DOHH2 (cell line): Measurements from ENCODE around the gene MMD.

Source experiments
- H3F3A ChIP-seq: fragments of 200-600 bp; sonication (generic), shearing (Covaris generic); 2 replicates; pipeline ENCODE4 v1.6.0; 2016; ENCODE audit warnings: antibody characterized with exemption, mild to moderate bottlenecking; ENCODE audit not compliant: control insufficient read depth, insufficient read depth
- H3K27ac ChIP-seq: fragments of 200-600 bp; sonication (generic); 2 replicates; pipeline ENCODE4 v1.5.1; 2014; ENCODE audit warnings: low read depth, mild to moderate bottlenecking, low read length, moderate library complexity
- H3K27me3 ChIP-seq: fragments of 200-600 bp; sonication (generic); 2 replicates; pipeline ENCODE4 v1.6.1; 2014; ENCODE audit warnings: mild to moderate bottlenecking, low read length, mixed read lengths; ENCODE audit not compliant: control insufficient read depth
- H3K36me3 ChIP-seq: fragments of 200-600 bp; sonication (generic); 2 replicates; pipeline ENCODE4 v1.6.1; 2014; ENCODE audit warnings: mild to moderate bottlenecking, low read length, moderate library complexity, mixed read lengths; ENCODE audit not compliant: control insufficient read depth
- H3K4me1 ChIP-seq: fragments of 200-600 bp; sonication (generic); 2 replicates; pipeline ENCODE4 v1.6.1; 2014; ENCODE audit warnings: mild to moderate bottlenecking, low read length, mixed read lengths; ENCODE audit not compliant: control insufficient read depth
- H3K4me2 ChIP-seq: fragments of 200-600 bp; sonication (generic); 2 replicates; pipeline ENCODE4 v1.6.0; 2014; ENCODE audit warnings: mild to moderate bottlenecking, low read length, moderate library complexity
- H3K4me3 ChIP-seq: fragments of 200-600 bp; sonication (generic); 2 replicates; pipeline ENCODE4 v1.5.1; 2014; ENCODE audit warnings: mild to moderate bottlenecking, low read length, mixed read lengths
- H3K79me2 ChIP-seq: fragments of 200-600 bp; sonication (generic); 2 replicates; pipeline ENCODE4 v1.6.1; 2014; ENCODE audit warnings: mild to moderate bottlenecking, low read length, mixed read lengths; ENCODE audit not compliant: control insufficient read depth
- H3K9me2 ChIP-seq: fragments of 200-600 bp; sonication (generic); replicated peaks from 2 replicates; pipeline ENCODE4 v1.6.1; 2014; ENCODE audit warnings: mild to moderate bottlenecking, low read length, mixed read lengths; ENCODE audit not compliant: control insufficient read depth
- H3K9me3 ChIP-seq: fragments of 200-600 bp; sonication (generic); 2 replicates; pipeline ENCODE4 v1.6.1; 2014; ENCODE audit warnings: antibody characterized with exemption, low read length, mixed read lengths; ENCODE audit not compliant: control insufficient read depth, insufficient read depth
- H4K20me1 ChIP-seq: fragments of 200-600 bp; sonication (generic); 2 replicates; pipeline ENCODE4 v1.6.0; 2014; ENCODE audit warnings: low read depth, mild to moderate bottlenecking, antibody characterized with exemption, low read length, moderate library complexity; ENCODE audit not compliant: control insufficient read depth, insufficient read depth
- CTCF ChIP-seq: fragments of 200-600 bp; sonication (generic); IDR thresholded peaks from one replicate; pipeline ENCODE4 v1.5.1; 2014; ENCODE audit warnings: antibody characterized with exemption, mild to moderate bottlenecking, low read depth, low read length; ENCODE audit not compliant: poor library complexity, severe bottlenecking
- EZH2phosphoT487 ChIP-seq: fragments of 200-600 bp; sonication (generic); IDR thresholded peaks from 2 replicates; pipeline ENCODE4 v1.6.1; 2017; ENCODE audit warnings: borderline replicate concordance, mild to moderate bottlenecking, antibody characterized with exemption, low read length, moderate library complexity, mixed read lengths

The MMD gene

GRCh38 chr17:55458287-55458900, 36.8 kb upstream of the MMD start:
- Histone ChIP-seq H3K9me3 (no peaks in the 10 kb centered on the region), H4K20me1 (no peaks in the 10 kb centered on the region), H3K27me3 (no peaks in the 10 kb centered on the region), H3K9me2 (no peaks in the 10 kb centered on the region), H3K4me2 (no peak overlapping the region), H3K27ac (no peak overlapping the region), H3K4me3 (no peak overlapping the region), H3F3A (peaks cover 5% of the 10 kb centered on the region; the same call in 1 of the 2 replicates), H3K79me2 (no peaks in the 10 kb centered on the region), H3K4me1 (peaks cover under 1% of the 10 kb centered on the region; the same call in 1 of the 2 replicates), H3K36me3 (no peaks in the 10 kb centered on the region)
- TF ChIP-seq CTCF (no peak), EZH2phosphoT487 (no peak)

GRCh38 chr17:55456307-55457240, 34.9 kb upstream of the MMD start:
- no peak for TF ChIP-seq EZH2phosphoT487
- no peak for TF ChIP-seq CTCF
- Histone ChIP-seq H3K27ac (no peak overlapping the region), H3K27me3 (no peaks in the 10 kb centered on the region), H3K36me3 (no peaks in the 10 kb centered on the region), H3K4me2 (no peak overlapping the region), H3K79me2 (no peaks in the 10 kb centered on the region), H4K20me1 (no peaks in the 10 kb centered on the region), H3K9me3 (no peaks in the 10 kb centered on the region), H3K4me1 (0 out of 2 replicates have a peak, but pooled peaks cover 4% of the 10 kb centered on the region), H3K4me3 (no peak overlapping the region), H3K9me2 (no peaks in the 10 kb centered on the region), H3F3A (no peaks in the 10 kb centered on the region)

- no peaks in the 10 kb centered on the region for H3F3A ChIP-seq
- H3K79me2 ChIP-seq: no peaks in the 10 kb centered on the region
- no peaks in the 10 kb centered on the region for H3K36me3 ChIP-seq
- H3K4me3 ChIP-seq: no peak overlapping the region
- no peak overlapping the region for H3K4me2 ChIP-seq
- no peaks in the 10 kb centered on the region for H4K20me1 ChIP-seq
- 0 out of 2 replicates have a peak, but pooled peaks cover 4% of the 10 kb centered on the region for H3K4me1 ChIP-seq
- no peak for TF ChIP-seq CTCF
- no peak for TF ChIP-seq EZH2phosphoT487
- H3K27me3 ChIP-seq: no peaks in the 10 kb centered on the region
- H3K9me3 ChIP-seq: no peaks in the 10 kb centered on the region
- no peaks in the 10 kb centered on the region for H3K9me2 ChIP-seq
- no peak overlapping the region for H3K27ac ChIP-seq
Observed at GRCh38 chr17:55454906-55455474, 33.4 kb upstream of the MMD start.
